Measurements from ENCODE around the gene SLC35F2.

DNA sequence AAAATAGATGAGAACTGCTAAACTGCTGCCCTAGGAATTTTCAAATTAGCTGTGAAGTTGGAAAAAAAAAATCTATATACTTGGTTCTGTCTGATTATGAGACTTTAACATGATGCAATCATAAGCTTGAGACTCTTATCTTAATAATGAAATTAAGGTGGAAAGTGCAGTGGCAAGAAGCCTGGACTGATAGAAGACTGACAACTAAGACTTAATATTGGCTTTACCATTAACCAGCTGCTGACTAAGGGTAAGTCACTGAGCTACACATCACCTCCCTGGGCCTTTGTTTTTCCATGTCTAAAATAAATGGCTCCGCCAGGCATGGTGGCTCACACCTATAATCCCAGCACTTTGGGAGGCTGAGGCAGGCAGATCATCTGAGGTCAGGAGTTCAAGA, 56.9 kb downstream of the SLC35F2 start:
- TF ChIP-seq, protein P1, sequence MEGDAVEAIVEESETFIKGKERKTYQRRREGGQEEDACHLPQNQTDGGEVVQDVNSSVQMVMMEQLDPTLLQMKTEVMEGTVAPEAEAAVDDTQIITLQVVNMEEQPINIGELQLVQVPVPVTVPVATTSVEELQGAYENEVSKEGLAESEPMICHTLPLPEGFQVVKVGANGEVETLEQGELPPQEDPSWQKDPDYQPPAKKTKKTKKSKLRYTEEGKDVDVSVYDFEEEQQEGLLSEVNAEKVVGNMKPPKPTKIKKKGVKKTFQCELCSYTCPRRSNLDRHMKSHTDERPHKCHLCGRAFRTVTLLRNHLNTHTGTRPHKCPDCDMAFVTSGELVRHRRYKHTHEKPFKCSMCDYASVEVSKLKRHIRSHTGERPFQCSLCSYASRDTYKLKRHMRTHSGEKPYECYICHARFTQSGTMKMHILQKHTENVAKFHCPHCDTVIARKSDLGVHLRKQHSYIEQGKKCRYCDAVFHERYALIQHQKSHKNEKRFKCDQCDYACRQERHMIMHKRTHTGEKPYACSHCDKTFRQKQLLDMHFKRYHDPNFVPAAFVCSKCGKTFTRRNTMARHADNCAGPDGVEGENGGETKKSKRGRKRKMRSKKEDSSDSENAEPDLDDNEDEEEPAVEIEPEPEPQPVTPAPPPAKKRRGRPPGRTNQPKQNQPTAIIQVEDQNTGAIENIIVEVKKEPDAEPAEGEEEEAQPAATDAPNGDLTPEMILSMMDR (CRISPR knock-in tag; IDR thresholded peaks at IDR 0.05), result no peak
- no peak for TF ChIP-seq HOXA7 (CRISPR knock-in tag; IDR thresholded peaks at IDR 0.05)
- no peak for TF ChIP-seq BRD4 (CRISPR knock-in tag; IDR thresholded peaks at IDR 0.05)
- TF ChIP-seq SIN3A (IDR thresholded peaks at IDR 0.05; ENCODE audit: borderline replicate concordance, low read depth, low read length), result no peak
- TF ChIP-seq, protein P2, sequence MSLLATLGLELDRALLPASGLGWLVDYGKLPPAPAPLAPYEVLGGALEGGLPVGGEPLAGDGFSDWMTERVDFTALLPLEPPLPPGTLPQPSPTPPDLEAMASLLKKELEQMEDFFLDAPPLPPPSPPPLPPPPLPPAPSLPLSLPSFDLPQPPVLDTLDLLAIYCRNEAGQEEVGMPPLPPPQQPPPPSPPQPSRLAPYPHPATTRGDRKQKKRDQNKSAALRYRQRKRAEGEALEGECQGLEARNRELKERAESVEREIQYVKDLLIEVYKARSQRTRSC (CRISPR knock-in tag; IDR thresholded peaks at IDR 0.05; ENCODE audit: low read depth), result no peak
- no peak for TF ChIP-seq ZNF775 (CRISPR knock-in tag; IDR thresholded peaks at IDR 0.05; ENCODE audit: borderline replicate concordance)
- no peak for TF ChIP-seq POLR2A (IDR thresholded peaks at IDR 0.05; ENCODE audit: insufficient read depth in 1 of 2, low read depth in 2 of 2, low read length in 2 of 2)
- TF ChIP-seq ZNF292 (CRISPR knock-in tag; IDR thresholded peaks at IDR 0.05; ENCODE audit: borderline replicate concordance, low read depth), result no peak
- no peak for TF ChIP-seq ZNF468 (CRISPR knock-in tag; IDR thresholded peaks at IDR 0.05)
- TF ChIP-seq BRCA1 (CRISPR knock-in tag; IDR thresholded peaks at IDR 0.05), result no peak

All from HepG2 (cell line).